GM12878 (cell line): ENCODE measurements around the gene COL4A1. TPM values are rescaled to one million over a fixed set of nuclear protein-coding genes. Genes with fewer than 3 reads are reported as not detected.

ENCODE experiments used
- ATAC-seq: fragments of 200-7000 bp; cut with Tn5 transposase; 3 replicates; pipeline ENCODE4 v1.9.1; 2020; ENCODE audit warnings: mild to moderate bottlenecking, moderate library complexity
- BruUV-seq: library from RNA; stranded (reverse); fragments of 400-500 nt; replicated peaks from 2 replicates; lab custom pipeline; 2021; lab: Mats Ljungman, UMichigan
- CTCF ChIA-PET: fragments of 300-600 bp; sonication (Branson Sonifier 250); formaldehyde crosslinking; extraction: SDS; loops from one replicate; lab custom pipeline; 2021; ENCODE audit warnings: inconsistent platforms; lab: Yijun Ruan, JAX
- POLR2A ChIA-PET: fragments of 350-600 bp; formaldehyde crosslinking; extraction: SDS; loops from one replicate; lab custom pipeline; 2021; ENCODE audit warnings: inconsistent platforms; lab: Charles Lee
- RAD21 ChIA-PET: fragments of 300-600 bp; sonication (Branson Sonifier 250); formaldehyde crosslinking; loops from one replicate; lab custom pipeline; 2023; ENCODE audit warnings: antibody characterized with exemption; ENCODE audit not compliant: unreplicated experiment; lab: Charles Lee
- SMC1A ChIA-PET: fragments of 300-600 bp; sonication (Branson Sonifier 250); formaldehyde crosslinking; loops from one replicate; lab custom pipeline; 2023; ENCODE audit not compliant: unreplicated experiment, uncharacterized antibody; lab: Charles Lee
- DNase-seq: peaks from one replicate; pipeline ENCODE4 v3.0.0-alpha.2; 2011; ENCODE audit warnings: low read depth, low spot score
- FAIRE-seq: peaks from 3 replicates; lab custom pipeline; 2011; peaks lifted over from hg19 to GRCh38; lab: Jason Lieb, UNC
- H2AFZ ChIP-seq: 2 replicates; pipeline ENCODE4 v1.6.0; 2011; ENCODE audit warnings: low read depth, low read length, control low read depth; ENCODE audit not compliant: control insufficient read depth
- H3K27ac ChIP-seq: 2 replicates; pipeline ENCODE4 v1.5.1; 2011; ENCODE audit warnings: control low read depth; ENCODE audit not compliant: control insufficient read depth, insufficient read depth
- H3K27me3 ChIP-seq, 2 experiments: replicated peaks in 1 of 2; 2 replicates each; pipeline versions ENCODE4 v1.6.0 to v1.6.1; 2011; ENCODE audit warnings: low read length in 1 of 2; ENCODE audit not compliant: control insufficient read depth in 2 of 2, insufficient read depth in 2 of 2
- H3K36me3 ChIP-seq, 2 experiments: 2 replicates each; pipeline ENCODE4 v1.5.1; 2011; ENCODE audit warnings: low read length in 1 of 2; ENCODE audit not compliant: control insufficient read depth in 2 of 2, insufficient read depth in 2 of 2
- H3K4me1 ChIP-seq: 2 replicates; pipeline ENCODE4 v1.6.1; 2011; ENCODE audit warnings: mild to moderate bottlenecking, low read length, moderate library complexity, mixed read lengths; ENCODE audit not compliant: control insufficient read depth, insufficient read depth
- H3K4me2 ChIP-seq: 2 replicates; pipeline ENCODE4 v1.6.0; 2011; ENCODE audit warnings: control low read depth; ENCODE audit not compliant: control insufficient read depth, insufficient read depth
- H3K4me3 ChIP-seq: fragments of 200-600 bp; sonication (generic); 2 replicates; pipeline ENCODE4 v1.5.1; 2016
- H3K79me2 ChIP-seq: 2 replicates; pipeline ENCODE4 v1.6.0; 2011; ENCODE audit warnings: low read length; ENCODE audit not compliant: control insufficient read depth, insufficient read depth
- H3K9ac ChIP-seq: 2 replicates; pipeline ENCODE4 v1.8.0; 2011; ENCODE audit warnings: low read length, control low read depth, mixed read lengths; ENCODE audit not compliant: control insufficient read depth, insufficient read depth
- H3K9me3 ChIP-seq: replicated peaks from 3 replicates; pipeline ENCODE4 v1.5.1; 2011; ENCODE audit warnings: mild to moderate bottlenecking, low read length; ENCODE audit not compliant: control insufficient read depth, insufficient read depth
- H4K20me1 ChIP-seq: 2 replicates; pipeline ENCODE4 v1.6.0; 2011; ENCODE audit not compliant: control insufficient read depth, insufficient read depth
- ETV6 ChIP-seq, 2 experiments: fragments of 450-650 bp in 1 of 2; IDR thresholded peaks in 1 of 2; conservative IDR thresholded peaks in 1 of 2; 2 replicates each; pipeline ENCODE4 v1.6.1; 2014; ENCODE audit warnings: antibody characterized with exemption in 1 of 2, borderline replicate concordance in 1 of 2, low read depth in 1 of 2, mild to moderate bottlenecking in 1 of 2, moderate library complexity in 1 of 2
- GABPA ChIP-seq: IDR thresholded peaks from 2 replicates; pipeline ENCODE4 v1.6.1; 2014; ENCODE audit warnings: antibody characterized with exemption, low read depth, mild to moderate bottlenecking, inconsistent platforms
- HCFC1 ChIP-seq: fragments of 150-350 bp; IDR thresholded peaks from 2 replicates; pipeline ENCODE4 v1.6.1; 2014; ENCODE audit warnings: low read length
- JUNB ChIP-seq: IDR thresholded peaks from 2 replicates; pipeline ENCODE4 v1.6.1; 2016; ENCODE audit warnings: antibody characterized with exemption, mild to moderate bottlenecking
- POLR2AphosphoS2 ChIP-seq: IDR thresholded peaks from 2 replicates; pipeline ENCODE4 v1.6.1; 2011; ENCODE audit warnings: low read depth, mild to moderate bottlenecking, low read length, improper control_type of control experiment, moderate library complexity
- RCOR1 ChIP-seq: conservative IDR thresholded peaks from 2 replicates; pipeline ENCODE4 v1.6.1; 2012; ENCODE audit warnings: low read depth, low read length, improper control_type of control experiment
- SMC3 ChIP-seq: IDR thresholded peaks from 2 replicates; pipeline ENCODE4 v1.6.1; 2011; ENCODE audit warnings: low read length, improper control_type of control experiment, borderline replicate concordance
- SREBF1 ChIP-seq: IDR thresholded peaks from 2 replicates; pipeline ENCODE4 v1.6.1; 2012; ENCODE audit warnings: mild to moderate bottlenecking, low read length
- SRF ChIP-seq, 2 experiments: IDR thresholded peaks; 2 replicates each; pipeline ENCODE4 v1.6.1; 2011; ENCODE audit warnings: low read depth in 2 of 2, low read length in 2 of 2, mild to moderate bottlenecking in 1 of 2, moderate library complexity in 1 of 2
- TARDBP ChIP-seq: IDR thresholded peaks from 2 replicates; pipeline ENCODE4 v1.6.1; 2016; ENCODE audit warnings: borderline replicate concordance
- ZNF622 ChIP-seq: fragments of 450-650 bp; IDR thresholded peaks from 2 replicates; pipeline ENCODE4 v1.6.1; 2017; ENCODE audit warnings: mild to moderate bottlenecking, inconsistent platforms
- WGBS: methylation state at CpG from one replicate; pipeline ENCODE4 v1.1.6; 2016; ENCODE audit warnings: low lambda C conversion rate; ENCODE audit not compliant: insufficient replicate concordance, insufficient coverage; ENCODE audit errors: missing lambda C conversion rate; 5-methylcytosine and 5-hydroxymethylcytosine counted together
- in situ Hi-C: fragments of 300-500 bp; cut with MboI; formaldehyde crosslinking; loops from 9 replicates; pipeline ENCODE4 v1.14.3; 2018; ENCODE audit warnings: mixed read lengths
- intact Hi-C: fragments of 100-400 bp; cut with micrococcal nuclease; formaldehyde crosslinking; loops from one replicate; pipeline ENCODE4 v1.14.2; 2022; ENCODE audit not compliant: unreplicated experiment
- polyA plus RNA-seq, 11 experiments: library from polyadenylated mRNA; depleted of rRNA in 4 of 11; unstranded in 6 of 11; stranded (reverse) in 5 of 11; fragments of >200 nt; fragmentation: Nextera tagmentation in 4 of 11; fragmentation: Illumina TruSeq in 1 of 11; extraction: Ambion mirVana in 4 of 11; extraction: Trizol in 1 of 11; gene quantifications; 1 replicate in 1 of 11; 2 replicates in 10 of 11; pipeline versions ENCODE4 v1.2.1 to v1.2.3, GENCODE V29; 2011 to 2016; ENCODE audit warnings: inconsistent platforms in 2 of 11, missing spikeins in 2 of 11, low read depth in 1 of 11
- total RNA-seq, 4 experiments: library from RNA; depleted of rRNA in 3 of 4; stranded (reverse); fragments of >200 nt in 3 of 4; fragmentation: Illumina TruSeq in 1 of 4; extraction: Trizol in 1 of 4; gene quantifications; 2 replicates each; pipeline versions ENCODE4 v1.2.1 to v1.2.3, GENCODE V29; 2013 to 2021
- TF ChIP-seq, protein P1 (sequence below): fragments of 450-650 bp; IDR thresholded peaks from 2 replicates; pipeline ENCODE4 v1.6.1; 2018; ENCODE audit warnings: mild to moderate bottlenecking, low read depth, moderate library complexity; ENCODE audit not compliant: partially characterized antibody
- TF ChIP-seq, protein P2 (sequence below): fragments of 450-650 bp; formaldehyde crosslinking; IDR thresholded peaks from 2 replicates; pipeline ENCODE4 v1.4.0; 2022; ENCODE audit warnings: mild to moderate bottlenecking, moderate library complexity

The COL4A1 gene
- total and polyA plus RNA-seq, 10 of the 15 experiments (the other 5 are each of a cell fraction or from before 2014, with no cell fraction given): 0.07 to 0.31 (median 0.13) TPM; not detected in 6

DNA sequence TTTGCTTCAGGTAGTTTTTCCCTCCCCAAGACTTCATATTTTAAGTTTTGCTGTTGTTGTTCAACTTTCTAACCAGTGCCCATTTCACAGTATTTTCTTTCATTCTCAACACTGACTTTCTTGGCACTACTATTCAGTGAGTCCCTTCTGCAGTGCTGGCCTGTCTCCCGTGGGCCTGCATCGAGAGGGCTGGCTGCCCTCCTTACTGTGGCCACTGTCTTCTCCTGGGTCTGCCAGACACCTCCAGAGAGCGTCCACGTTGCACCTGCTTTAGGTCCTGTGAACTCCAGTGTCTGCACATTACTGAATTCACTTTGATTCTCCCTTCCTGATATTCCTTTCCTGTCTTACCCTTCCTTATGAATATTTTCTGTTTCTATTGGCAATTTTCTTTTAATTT lies 27.3 kb downstream of the COL4A1 start (continued):
- TF ChIP-seq, protein P1, sequence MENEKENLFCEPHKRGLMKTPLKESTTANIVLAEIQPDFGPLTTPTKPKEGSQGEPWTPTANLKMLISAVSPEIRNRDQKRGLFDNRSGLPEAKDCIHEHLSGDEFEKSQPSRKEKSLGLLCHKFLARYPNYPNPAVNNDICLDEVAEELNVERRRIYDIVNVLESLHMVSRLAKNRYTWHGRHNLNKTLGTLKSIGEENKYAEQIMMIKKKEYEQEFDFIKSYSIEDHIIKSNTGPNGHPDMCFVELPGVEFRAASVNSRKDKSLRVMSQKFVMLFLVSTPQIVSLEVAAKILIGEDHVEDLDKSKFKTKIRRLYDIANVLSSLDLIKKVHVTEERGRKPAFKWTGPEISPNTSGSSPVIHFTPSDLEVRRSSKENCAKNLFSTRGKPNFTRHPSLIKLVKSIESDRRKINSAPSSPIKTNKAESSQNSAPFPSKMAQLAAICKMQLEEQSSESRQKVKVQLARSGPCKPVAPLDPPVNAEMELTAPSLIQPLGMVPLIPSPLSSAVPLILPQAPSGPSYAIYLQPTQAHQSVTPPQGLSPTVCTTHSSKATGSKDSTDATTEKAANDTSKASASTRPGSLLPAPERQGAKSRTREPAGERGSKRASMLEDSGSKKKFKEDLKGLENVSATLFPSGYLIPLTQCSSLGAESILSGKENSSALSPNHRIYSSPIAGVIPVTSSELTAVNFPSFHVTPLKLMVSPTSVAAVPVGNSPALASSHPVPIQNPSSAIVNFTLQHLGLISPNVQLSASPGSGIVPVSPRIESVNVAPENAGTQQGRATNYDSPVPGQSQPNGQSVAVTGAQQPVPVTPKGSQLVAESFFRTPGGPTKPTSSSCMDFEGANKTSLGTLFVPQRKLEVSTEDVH: no peak
- no peak for TF ChIP-seq ETV6 (conservative IDR thresholded peaks at IDR 0.05 in 1 of 2, IDR thresholded peaks at IDR 0.05 in 1 of 2; ENCODE audit: borderline replicate concordance in 1 of 2, low read depth in 1 of 2)
- no peak for TF ChIP-seq SRF (IDR thresholded peaks at IDR 0.05; ENCODE audit: low read depth in 2 of 2, low read length in 2 of 2)
- TF ChIP-seq, all 136 proteins: peak for 0

DNA sequence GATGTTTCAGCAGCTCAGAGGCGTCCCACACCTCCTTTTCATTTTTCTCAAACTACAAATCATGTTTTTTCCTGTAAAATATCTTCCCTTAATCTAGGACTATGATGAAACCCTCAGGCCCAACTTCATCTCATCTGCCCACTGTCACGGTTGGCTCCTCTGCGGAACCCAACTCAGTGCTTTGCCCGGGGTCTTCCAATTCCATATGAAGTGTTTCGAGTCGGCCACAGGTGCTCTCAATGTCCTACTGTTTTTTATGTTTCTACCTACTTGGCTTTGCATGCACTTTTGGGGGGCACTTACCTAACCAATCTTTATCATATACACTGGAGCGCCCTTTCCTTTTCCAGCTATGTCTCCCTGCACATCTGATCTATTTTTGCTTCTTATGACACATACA lies 28.1 kb downstream of the COL4A1 start:
- RAD21 ChIA-PET: no interaction called here
- TF ChIP-seq POLR2AphosphoS2: no peak
- no peak for TF ChIP-seq JUNB
- no peak for TF ChIP-seq TARDBP
- no peak for TF ChIP-seq GABPA
- TF ChIP-seq SMC3: no peak
- TF ChIP-seq HCFC1: no peak
- TF ChIP-seq ZNF622: no peak
- no peak for TF ChIP-seq SREBF1
- TF ChIP-seq, protein P2, sequence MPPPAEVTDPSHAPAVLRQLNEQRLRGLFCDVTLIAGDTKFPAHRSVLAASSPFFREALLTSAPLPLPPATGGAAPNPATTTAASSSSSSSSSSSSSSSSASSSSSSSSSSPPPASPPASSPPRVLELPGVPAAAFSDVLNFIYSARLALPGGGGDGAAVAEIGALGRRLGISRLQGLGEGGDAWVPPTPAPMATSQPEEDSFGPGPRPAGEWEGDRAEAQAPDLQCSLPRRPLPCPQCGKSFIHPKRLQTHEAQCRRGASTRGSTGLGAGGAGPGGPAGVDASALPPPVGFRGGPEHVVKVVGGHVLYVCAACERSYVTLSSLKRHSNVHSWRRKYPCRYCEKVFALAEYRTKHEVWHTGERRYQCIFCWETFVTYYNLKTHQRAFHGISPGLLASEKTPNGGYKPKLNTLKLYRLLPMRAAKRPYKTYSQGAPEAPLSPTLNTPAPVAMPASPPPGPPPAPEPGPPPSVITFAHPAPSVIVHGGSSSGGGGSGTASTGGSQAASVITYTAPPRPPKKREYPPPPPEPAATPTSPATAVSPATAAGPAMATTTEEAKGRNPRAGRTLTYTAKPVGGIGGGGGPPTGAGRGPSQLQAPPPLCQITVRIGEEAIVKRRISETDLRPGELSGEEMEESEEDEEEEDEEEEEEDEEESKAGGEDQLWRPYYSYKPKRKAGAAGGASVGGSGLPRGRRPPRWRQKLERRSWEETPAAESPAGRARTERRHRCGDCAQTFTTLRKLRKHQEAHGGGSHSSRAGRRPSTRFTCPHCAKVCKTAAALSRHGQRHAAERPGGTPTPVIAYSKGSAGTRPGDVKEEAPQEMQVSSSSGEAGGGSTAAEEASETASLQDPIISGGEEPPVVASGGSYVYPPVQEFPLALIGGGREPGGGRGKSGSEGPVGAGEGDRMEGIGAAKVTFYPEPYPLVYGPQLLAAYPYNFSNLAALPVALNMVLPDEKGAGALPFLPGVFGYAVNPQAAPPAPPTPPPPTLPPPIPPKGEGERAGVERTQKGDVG: no peak
- TF ChIP-seq RCOR1: no peak
- TF ChIP-seq, all 136 proteins: peak for 0
- H3K27ac ChIP-seq: no peak overlapping the region
- H3K4me1 ChIP-seq: no peaks in the 10 kb centered on the region
- CTCF ChIA-PET: no interaction called here
- FAIRE-seq (no peak), ATAC-seq (no peak), DNase-seq (no peak)
- no peaks in the 10 kb centered on the region for H3K36me3 ChIP-seq
- SMC1A ChIA-PET: interaction anchor here (1.0 kb wide), 1 partner anchor 132 kb away, joined by 3 read pairs; no protein-coding TSS in a partner anchor
- H3K9me3 ChIP-seq: no peaks in the 10 kb centered on the region
- POLR2A ChIA-PET: no interaction called here
- in situ Hi-C loops (no loop called here), intact Hi-C loops (no loop called here)
- no peak overlapping the region for H3K4me3 ChIP-seq
- H3K4me2 ChIP-seq: no peak overlapping the region
- no TSS peak for BruUV-seq
- H4K20me1 ChIP-seq: no peaks in the 10 kb centered on the region
- no peaks in the 10 kb centered on the region; a peak in 1 of 4 replicates for H3K27me3 ChIP-seq
- H2AFZ ChIP-seq: no peak overlapping the region
- H3K9ac ChIP-seq: no peak overlapping the region
- WGBS: 25% methylated on average over 7 of the region's 7 CpGs
- H3K79me2 ChIP-seq: no peaks in the 10 kb centered on the region
